MCF 10A (cell line): ENCODE data around the gene DUS1L. TPM values are rescaled to one million over a fixed set of nuclear protein-coding genes. Genes with fewer than 3 reads are reported as not detected.

Experiments
- BruUV-seq: library from RNA; stranded (reverse); fragments of 400-500 nt; replicated peaks from 2 replicates; lab custom pipeline; 2021; lab: Mats Ljungman, UMichigan
- CTCF ChIA-PET: fragments of 300-600 bp; sonication (Branson Sonifier 250); formaldehyde crosslinking; extraction: SDS; loops from one replicate; lab custom pipeline; 2021; ENCODE audit warnings: antibody characterized with exemption, inconsistent platforms; lab: Yijun Ruan, JAX
- POLR2A ChIA-PET: fragments of 300-600, 350-650 bp; sonication (Branson Sonifier 250); formaldehyde crosslinking; extraction: SDS; loops from one replicate; lab custom pipeline; 2020; ENCODE audit warnings: antibody characterized with exemption, inconsistent platforms; lab: Yijun Ruan, JAX
- DNase-seq: peaks from one replicate; pipeline ENCODE4 v3.0.0-alpha.2; 2018; ENCODE audit not compliant: unreplicated experiment
- H3K27ac Mint-ChIP-seq: one replicate; pipeline ENCODE4 v1.8.0; 2022; ENCODE audit warnings: mild to moderate bottlenecking, low read depth, mixed read lengths; ENCODE audit not compliant: unreplicated experiment
- H3K27me3 Mint-ChIP-seq: one replicate; pipeline ENCODE4 v1.8.0; 2022; ENCODE audit warnings: mixed read lengths; ENCODE audit not compliant: insufficient read depth, unreplicated experiment
- H3K36me3 Mint-ChIP-seq: one replicate; pipeline ENCODE4 v1.8.0; 2022; ENCODE audit warnings: mild to moderate bottlenecking, moderate library complexity, mixed read lengths; ENCODE audit not compliant: insufficient read depth, unreplicated experiment
- H3K4me1 Mint-ChIP-seq: one replicate; pipeline ENCODE4 v1.8.0; 2022; ENCODE audit warnings: mixed read lengths; ENCODE audit not compliant: insufficient read depth, unreplicated experiment
- H3K4me3 Mint-ChIP-seq: one replicate; pipeline ENCODE4 v1.8.0; 2022; ENCODE audit warnings: mild to moderate bottlenecking, moderate library complexity, mixed read lengths; ENCODE audit not compliant: unreplicated experiment
- H3K9me3 Mint-ChIP-seq: one replicate; pipeline ENCODE4 v1.8.0; 2022; ENCODE audit warnings: mixed read lengths; ENCODE audit not compliant: unreplicated experiment
- CTCF ChIP-seq: fragments of 200-600 bp; IDR thresholded peaks from one replicate; pipeline ENCODE4 v1.8.0; 2022; ENCODE audit warnings: antibody characterized with exemption, mild to moderate bottlenecking; ENCODE audit not compliant: unreplicated experiment
- intact Hi-C: fragments of 100-400 bp; cut with micrococcal nuclease; formaldehyde crosslinking; loops from 2 replicates; pipeline ENCODE4 v1.14.1; 2022
- total RNA-seq: library from RNA; stranded (reverse); gene quantifications from 2 replicates; pipeline ENCODE4 v1.2.3, GENCODE V29; 2022

The DUS1L gene
- total RNA-seq, 1 experiment from 2014 or later: 116 TPM

- H3K27ac Mint-ChIP-seq: no peak overlapping the region
- no TSS peak for BruUV-seq
Measured at GRCh38 chr17:82021900-82022309, 43.7 kb downstream of the DUS1L start.

GRCh38 chr17:82021107-82021899 lies 44.3 kb downstream of the DUS1L start:
- POLR2A ChIA-PET: interaction anchor here (0.7 to 4.7 kb wide), 15 partner anchors 13 to 108 kb away, joined by 3 to 35 read pairs (median 6); partner anchors contain the start of genes ASPSCR1, DCXR and MAFG
- TF ChIP-seq CTCF: peak; percentile 91

More at GRCh38 chr17:82021900-82022309, 43.7 kb downstream of the DUS1L start:
- Mint-ChIP-seq H3K4me1 (peaks cover 16% of the 10 kb centered on the region), H3K9me3 (no peaks in the 10 kb centered on the region), H3K36me3 (peaks cover 5% of the 10 kb centered on the region), H3K27me3 (no peaks in the 10 kb centered on the region), H3K4me3 (peak overlapping the region; percentile 79)
- intact Hi-C loops: loop anchor here (1.0 kb wide), 1 partner anchor 63 kb away; no protein-coding TSS in a partner anchor
- TF ChIP-seq CTCF: no peak
- CTCF ChIA-PET: interaction anchor here (0.6 to 5.2 kb wide), 17 partner anchors 12 to 627 kb away, joined by 3 to 74 read pairs (median 5); partner anchors contain the start of genes ALYREF, ANAPC11 and NOTUM
- DNase-seq: no peak
- POLR2A ChIA-PET: interaction anchor here (0.5 to 4.7 kb wide), 19 partner anchors 10 to 507 kb away, joined by 3 to 35 read pairs (median 5); partner anchors contain the start of genes ASPSCR1, DCXR, MAFG and RAC3

GRCh38 chr17:82020572-82021106 lies 45.0 kb downstream of the DUS1L start:
- Mint-ChIP-seq H3K4me3 (no peak overlapping the region), H3K27me3 (no peaks in the 10 kb centered on the region), H3K9me3 (no peaks in the 10 kb centered on the region), H3K27ac (no peak overlapping the region), H3K4me1 (peaks cover 16% of the 10 kb centered on the region), H3K36me3 (no peaks in the 10 kb centered on the region)
- no peak for TF ChIP-seq CTCF
- BruUV-seq: no TSS peak
- intact Hi-C loops: loop anchor here (1.0 kb wide), 1 partner anchor 61 kb away; no protein-coding TSS in a partner anchor
- POLR2A ChIA-PET: interaction anchor here (0.5 to 4.7 kb wide), 8 partner anchors 9 to 63 kb away, joined by 3 to 35 read pairs (median 6); no protein-coding TSS in a partner anchor
- CTCF ChIA-PET: interaction anchor here (0.7 to 5.2 kb wide), 25 partner anchors 9 to 129 kb away, joined by 3 to 74 read pairs (median 4); partner anchors contain the start of genes ALYREF, ANAPC11, DCXR and NOTUM
- DNase-seq: no peak

More at GRCh38 chr17:82021107-82021899, 44.3 kb downstream of the DUS1L start:
- CTCF ChIA-PET: interaction anchor here (0.6 to 5.2 kb wide), 20 partner anchors 8 to 215 kb away, joined by 3 to 74 read pairs (median 5); partner anchors contain the start of genes ALYREF, ANAPC11, DCXR and NOTUM
- no peaks in the 10 kb centered on the region for H3K36me3 Mint-ChIP-seq
- H3K27ac Mint-ChIP-seq: no peak overlapping the region
- peaks cover 16% of the 10 kb centered on the region for H3K4me1 Mint-ChIP-seq
- intact Hi-C loops: loop anchor here (1.0 kb wide), 1 partner anchor 62 kb away; no protein-coding TSS in a partner anchor
- no peaks in the 10 kb centered on the region for H3K9me3 Mint-ChIP-seq
- H3K4me3 Mint-ChIP-seq: peak overlapping the region; percentile 79
- DNase-seq: peak; percentile 79
- BruUV-seq: no TSS peak
- no peaks in the 10 kb centered on the region for H3K27me3 Mint-ChIP-seq
